Activated CD4-positive, alpha-beta T cell treated with anti-CD3 and anti-CD28 coated beads for 36 hours (primary cell): ENCODE results near the gene SAMD4A. TPM values are rescaled to one million over a fixed set of nuclear protein-coding genes. Genes with fewer than 3 reads are reported as not detected.

ENCODE experiments used
- ATAC-seq: fragments of 200-7000 bp; cut with Tn5 transposase; one replicate; pipeline ENCODE4 v1.10.0; 2021; ENCODE audit warnings: mild to moderate bottlenecking, moderate library complexity
- CTCF ChIA-PET: fragments of 350-600 bp; sonication (Branson Sonifier 250); formaldehyde crosslinking; loops from one replicate; lab custom pipeline; 2021; ENCODE audit warnings: antibody characterized with exemption; lab: Charles Lee
- POLR2A ChIA-PET: fragments of 350-600 bp; sonication (Branson Sonifier 250); formaldehyde crosslinking; loops from one replicate; lab custom pipeline; 2021; ENCODE audit warnings: antibody characterized with exemption, inconsistent platforms; lab: Charles Lee
- DNase-seq: peaks from one replicate; pipeline ENCODE4 v3.0.0-alpha.2; 2020
- H3K27ac Mint-ChIP-seq: one replicate; pipeline ENCODE4 v1.8.0; 2021; ENCODE audit warnings: mixed read lengths
- H3K27me3 Mint-ChIP-seq: one replicate; pipeline ENCODE4 v1.8.0; 2021; ENCODE audit warnings: mixed read lengths
- H3K36me3 Mint-ChIP-seq: one replicate; pipeline ENCODE4 v1.8.0; 2021; ENCODE audit warnings: low read depth, mixed read lengths
- H3K4me1 Mint-ChIP-seq: one replicate; pipeline ENCODE4 v1.8.0; 2021; ENCODE audit warnings: mixed read lengths
- H3K4me3 Mint-ChIP-seq: one replicate; pipeline ENCODE4 v1.8.0; 2021; ENCODE audit warnings: mild to moderate bottlenecking, moderate library complexity, mixed read lengths
- H3K9me3 Mint-ChIP-seq: one replicate; pipeline ENCODE4 v1.8.0; 2021; ENCODE audit warnings: low read depth, mixed read lengths
- intact Hi-C, 2 experiments: fragments of 100-400 bp; cut with DNase I in 1 of 2; cut with micrococcal nuclease in 1 of 2; formaldehyde crosslinking; loops; one replicate each; pipeline versions ENCODE4 v1.14.2 to v1.15.1; 2022 to 2024; cut with DNase I, micrococcal nuclease
- total RNA-seq, 2 experiments: library from RNA; stranded (reverse); gene quantifications; one replicate each; pipeline ENCODE4 v1.2.3, GENCODE V29; 2021

SAMD4A gene
- total RNA-seq, 2 experiments from 2014 or later: 2.7 to 2.8 TPM

- Mint-ChIP-seq H3K4me1 (no peaks in the 10 kb centered on the region), H3K27ac (no peak overlapping the region), H3K36me3 (no peaks in the 10 kb centered on the region), H3K9me3 (no peaks in the 10 kb centered on the region), H3K27me3 (peaks cover 4% of the 10 kb centered on the region), H3K4me3 (no peak overlapping the region)
- DNase-seq: no peak
- ChIA-PET POLR2A (no interaction called here), CTCF (interaction anchor here (0.7 to 1.3 kb wide), 4 partner anchors 25 to 153 kb away, joined by 3 to 7 read pairs (median 4); no protein-coding TSS in a partner anchor)
- ATAC-seq: no peak
- intact Hi-C loops: loop anchor here in 1 of 2 experiments (10.0 kb wide), 1 partner anchor 1226 kb away; no protein-coding TSS in a partner anchor
Measured at GRCh38 chr14:54660604-54661111, 93.7 kb downstream of the SAMD4A start.

GRCh38 chr14:54662491-54663133, 95.7 kb downstream of the SAMD4A start:
- Mint-ChIP-seq H3K27ac (no peak overlapping the region), H3K36me3 (no peaks in the 10 kb centered on the region), H3K9me3 (no peaks in the 10 kb centered on the region), H3K4me3 (no peak overlapping the region), H3K27me3 (peaks cover 4% of the 10 kb centered on the region), H3K4me1 (peaks cover 3% of the 10 kb centered on the region)
- ATAC-seq: no peak
- CTCF ChIA-PET: interaction anchor here (1.1 to 1.5 kb wide), 2 partner anchors 15 to 31 kb away, joined by 6 read pairs; no protein-coding TSS in a partner anchor
- DNase-seq: no peak
- POLR2A ChIA-PET: no interaction called here
- intact Hi-C loops: loop anchor here in 1 of 2 experiments (10.0 kb wide), 1 partner anchor 1228 kb away; no protein-coding TSS in a partner anchor

GRCh38 chr14:54664961-54665360, 98.0 kb downstream of the SAMD4A start:
- Mint-ChIP-seq H3K4me3 (no peak overlapping the region), H3K36me3 (no peaks in the 10 kb centered on the region), H3K4me1 (peaks cover 7% of the 10 kb centered on the region), H3K27me3 (peaks cover 11% of the 10 kb centered on the region), H3K27ac (no peak overlapping the region), H3K9me3 (no peaks in the 10 kb centered on the region)
- POLR2A ChIA-PET: no interaction called here
- ATAC-seq (no peak), DNase-seq (no peak)
- intact Hi-C loops: loop anchor here in 1 of 2 experiments (10.0 kb wide), 1 partner anchor 1230 kb away; no protein-coding TSS in a partner anchor
- CTCF ChIA-PET: no interaction called here

- intact Hi-C loops: loop anchor here in 1 of 2 experiments (10.0 kb wide), 1 partner anchor 1231 kb away; no protein-coding TSS in a partner anchor
- Mint-ChIP-seq H3K4me1 (peaks cover 17% of the 10 kb centered on the region), H3K4me3 (no peak overlapping the region), H3K9me3 (no peaks in the 10 kb centered on the region), H3K36me3 (no peaks in the 10 kb centered on the region), H3K27ac (no peak overlapping the region), H3K27me3 (peaks cover 16% of the 10 kb centered on the region)
- no peak for DNase-seq
- CTCF ChIA-PET: interaction anchor here (1.2 kb wide), 1 partner anchor 9 kb away, joined by 4 read pairs; no protein-coding TSS in a partner anchor
- POLR2A ChIA-PET: no interaction called here
- ATAC-seq: peak; percentile 40
Measured at GRCh38 chr14:54665946-54666345, 99.0 kb downstream of the SAMD4A start.

GRCh38 chr14:54667026-54667744, 100.3 kb downstream of the SAMD4A start:
- no peaks in the 10 kb centered on the region for H3K9me3 Mint-ChIP-seq
- POLR2A ChIA-PET: no interaction called here
- CTCF ChIA-PET: interaction anchor here (0.6 to 1.2 kb wide), 3 partner anchors 8 to 30 kb away, joined by 3 to 4 read pairs (median 3); no protein-coding TSS in a partner anchor

GRCh38 chr14:54667764-54668163, 100.8 kb downstream of the SAMD4A start:
- Mint-ChIP-seq H3K4me1 (peaks cover 23% of the 10 kb centered on the region), H3K36me3 (no peaks in the 10 kb centered on the region), H3K27ac (no peak overlapping the region), H3K9me3 (no peaks in the 10 kb centered on the region), H3K4me3 (no peak overlapping the region), H3K27me3 (peaks cover 18% of the 10 kb centered on the region)
- ChIA-PET POLR2A (no interaction called here), CTCF (no interaction called here)
- DNase-seq (no peak), ATAC-seq (no peak)
- intact Hi-C loops: loop anchor here in 1 of 2 experiments (10.0 kb wide), 1 partner anchor 1233 kb away; no protein-coding TSS in a partner anchor

More at GRCh38 chr14:54667026-54667744, 100.3 kb downstream of the SAMD4A start:
- ATAC-seq: no peak
- no peak for DNase-seq
- no peak overlapping the region for H3K27ac Mint-ChIP-seq
- H3K36me3 Mint-ChIP-seq: no peaks in the 10 kb centered on the region
- intact Hi-C loops: loop anchor here in 1 of 2 experiments (10.0 kb wide), 1 partner anchor 1232 kb away; no protein-coding TSS in a partner anchor
- H3K27me3 Mint-ChIP-seq: peaks cover 18% of the 10 kb centered on the region
- peaks cover 20% of the 10 kb centered on the region for H3K4me1 Mint-ChIP-seq
- H3K4me3 Mint-ChIP-seq: no peak overlapping the region

GRCh38 chr14:54669721-54670561, 103.0 kb downstream of the SAMD4A start:
- intact Hi-C loops: loop anchor here (5.0 to 10.0 kb wide), 3 partner anchors 43 to 1235 kb away; no protein-coding TSS in a partner anchor
- H3K27ac Mint-ChIP-seq: peak overlapping the region; percentile 39
- peaks cover 22% of the 10 kb centered on the region for H3K27me3 Mint-ChIP-seq
- H3K9me3 Mint-ChIP-seq: no peaks in the 10 kb centered on the region
- peak; percentile 83 for ATAC-seq
- POLR2A ChIA-PET: interaction anchor here (0.7 kb wide), 1 partner anchor 103 kb away, joined by 3 read pairs; the partner anchor contains the start of gene SAMD4A
- CTCF ChIA-PET: interaction anchor here (0.7 to 3.0 kb wide), 11 partner anchors 16 to 238 kb away, joined by 3 to 10 read pairs (median 3); no protein-coding TSS in a partner anchor
- no peak overlapping the region for H3K4me3 Mint-ChIP-seq
- peaks cover 29% of the 10 kb centered on the region for H3K4me1 Mint-ChIP-seq
- no peaks in the 10 kb centered on the region for H3K36me3 Mint-ChIP-seq
- DNase-seq: peak; percentile 38

GRCh38 chr14:54671537-54671936, 104.6 kb downstream of the SAMD4A start:
- Mint-ChIP-seq H3K4me1 (peaks cover 27% of the 10 kb centered on the region), H3K36me3 (no peaks in the 10 kb centered on the region), H3K4me3 (no peak overlapping the region), H3K27ac (no peak overlapping the region), H3K27me3 (peaks cover 20% of the 10 kb centered on the region), H3K9me3 (no peaks in the 10 kb centered on the region)
- ChIA-PET CTCF (interaction anchor here (1.3 to 3.0 kb wide), 2 partner anchors 16 to 102 kb away, joined by 4 to 10 read pairs; no protein-coding TSS in a partner anchor), POLR2A (no interaction called here)
- intact Hi-C loops: loop anchor here in 1 of 2 experiments (5.0 kb wide), 2 partner anchors 44 to 101 kb away; no protein-coding TSS in a partner anchor
- DNase-seq (no peak), ATAC-seq (no peak)

GRCh38 chr14:54672181-54672580, 105.3 kb downstream of the SAMD4A start:
- ChIA-PET CTCF (interaction anchor here (1.1 to 1.3 kb wide), 2 partner anchors 44 to 142 kb away, joined by 3 read pairs; no protein-coding TSS in a partner anchor), POLR2A (no interaction called here)
- H3K27ac Mint-ChIP-seq: no peak overlapping the region
- H3K36me3 Mint-ChIP-seq: no peaks in the 10 kb centered on the region
- H3K4me3 Mint-ChIP-seq: no peak overlapping the region
- H3K9me3 Mint-ChIP-seq: no peaks in the 10 kb centered on the region
- peaks cover 27% of the 10 kb centered on the region for H3K4me1 Mint-ChIP-seq
- peaks cover 24% of the 10 kb centered on the region for H3K27me3 Mint-ChIP-seq
- DNase-seq (no peak), ATAC-seq (no peak)
- intact Hi-C loops: loop anchor here (2.0 to 5.0 kb wide), 3 partner anchors 25 to 100 kb away; no protein-coding TSS in a partner anchor

- CTCF ChIA-PET: interaction anchor here (0.9 to 1.3 kb wide), 3 partner anchors 45 to 142 kb away, joined by 3 read pairs; no protein-coding TSS in a partner anchor
- intact Hi-C loops: loop anchor here (2.0 to 5.0 kb wide), 3 partner anchors 26 to 100 kb away; no protein-coding TSS in a partner anchor
- ATAC-seq (peak; percentile 61), DNase-seq (no peak)
- Mint-ChIP-seq H3K36me3 (no peaks in the 10 kb centered on the region), H3K27ac (no peak overlapping the region), H3K4me1 (peaks cover 29% of the 10 kb centered on the region), H3K9me3 (no peaks in the 10 kb centered on the region), H3K27me3 (peaks cover 24% of the 10 kb centered on the region), H3K4me3 (no peak overlapping the region)
- POLR2A ChIA-PET: no interaction called here
Measured at GRCh38 chr14:54672688-54673087, 105.8 kb downstream of the SAMD4A start.
